ENCODE results near the gene BNC2.

BNC2 gene

DNA sequence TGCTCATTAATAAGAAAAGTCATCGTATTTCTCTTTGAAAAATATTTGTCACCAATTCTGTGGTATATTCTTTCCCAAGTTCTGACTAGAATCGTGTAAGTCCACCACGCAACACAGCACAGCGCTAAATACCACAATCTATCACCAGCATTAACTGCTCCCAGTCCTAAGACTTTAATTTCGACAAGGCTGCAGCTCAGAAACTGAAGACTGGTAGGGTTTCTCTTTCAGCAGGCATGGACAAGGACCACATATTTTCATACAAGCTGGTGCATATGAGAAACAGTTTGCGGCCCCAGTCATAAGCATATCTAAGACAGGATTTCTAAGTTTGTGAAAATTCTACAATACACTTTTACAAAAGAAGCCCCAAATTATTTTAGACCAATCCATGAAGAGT, 24.1 kb downstream of the BNC2 start:
- DNase-seq (ENCODE audit: low spot score), result no peak
- in situ Hi-C loops (cut with MboI; ENCODE audit: low sequenced_read_pairs, unreplicated experiment), result no loop called here
- TF ChIP-seq CTCF (IDR thresholded peaks at IDR 0.05; ENCODE audit: borderline replicate concordance, control extremely low read depth, extremely low read depth, insufficient read depth, missing control alignments), result no peak

DNA sequence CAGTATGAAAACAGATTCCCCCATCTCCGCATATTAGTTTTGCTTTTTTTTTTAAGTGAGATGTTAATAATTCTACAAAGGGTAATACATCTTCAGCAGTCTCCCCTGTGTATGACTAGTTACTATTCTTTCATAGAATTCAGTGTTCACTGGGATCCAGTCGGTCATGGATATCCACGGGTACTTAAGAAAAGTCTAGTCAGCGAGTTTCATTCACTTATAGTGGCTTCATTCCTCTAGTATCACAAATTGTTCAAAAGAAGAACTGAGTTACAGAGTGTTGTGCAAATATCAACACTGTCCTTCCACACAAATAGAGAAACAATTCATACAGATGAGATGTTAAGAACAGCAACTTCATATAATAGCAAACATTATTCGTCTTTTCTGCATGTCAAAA, 35.7 kb downstream of the BNC2 start:
- no peak for DNase-seq (ENCODE audit: low spot score)
- in situ Hi-C loops (cut with MboI; ENCODE audit: low sequenced_read_pairs, unreplicated experiment), result no loop called here
- TF ChIP-seq CTCF (IDR thresholded peaks at IDR 0.05; ENCODE audit: borderline replicate concordance, control extremely low read depth, extremely low read depth, insufficient read depth, missing control alignments), result no peak

GRCh38 chr9:16833296-16833835, 37.1 kb downstream of the BNC2 start:
- TF ChIP-seq CTCF (IDR thresholded peaks at IDR 0.05; ENCODE audit: borderline replicate concordance, control extremely low read depth, extremely low read depth, insufficient read depth, missing control alignments), result no peak
- in situ Hi-C loops (cut with MboI; ENCODE audit: low sequenced_read_pairs, unreplicated experiment), result no loop called here
- no peak for DNase-seq (ENCODE audit: low spot score)

- in situ Hi-C loops (cut with MboI; ENCODE audit: low sequenced_read_pairs, unreplicated experiment), result no loop called here
- DNase-seq (ENCODE audit: low spot score), result no peak
- no peak for TF ChIP-seq CTCF (IDR thresholded peaks at IDR 0.05; ENCODE audit: borderline replicate concordance, control extremely low read depth, extremely low read depth, insufficient read depth, missing control alignments)
Observed at GRCh38 chr9:16832101-16832500, 38.4 kb downstream of the BNC2 start.

DNA sequence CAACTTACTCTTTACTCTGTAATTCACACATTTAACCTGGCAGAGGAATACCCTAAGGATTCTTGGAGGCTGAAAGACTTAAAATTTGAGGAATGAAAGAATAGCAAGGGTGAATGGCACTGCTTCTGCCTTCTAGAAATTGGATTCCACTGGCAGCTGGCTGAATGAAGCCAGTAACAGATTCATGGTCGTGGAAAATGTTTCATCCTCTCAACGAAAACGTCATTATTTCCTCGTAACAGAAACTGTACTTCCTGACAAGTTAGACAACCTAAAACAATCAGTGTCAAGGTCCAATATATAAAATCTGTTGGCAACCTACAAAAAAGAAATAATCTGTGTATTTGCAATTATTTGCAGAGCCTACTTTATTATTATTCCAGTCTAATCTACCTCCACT, 39.7 kb downstream of the BNC2 start:
- in situ Hi-C loops (cut with MboI; ENCODE audit: low sequenced_read_pairs, unreplicated experiment), result no loop called here
- no peak for TF ChIP-seq CTCF (IDR thresholded peaks at IDR 0.05; ENCODE audit: borderline replicate concordance, control extremely low read depth, extremely low read depth, insufficient read depth, missing control alignments)
- DNase-seq (ENCODE audit: low spot score), result no peak

GRCh38 chr9:16828340-16829281, 41.9 kb downstream of the BNC2 start:
- in situ Hi-C loops (cut with MboI; ENCODE audit: low sequenced_read_pairs, unreplicated experiment), result no loop called here
- TF ChIP-seq CTCF (IDR thresholded peaks at IDR 0.05; ENCODE audit: borderline replicate concordance, control extremely low read depth, extremely low read depth, insufficient read depth, missing control alignments), result no peak
- no peak for DNase-seq (ENCODE audit: low spot score)

Measured in GM13976 (cell line).